ENCODE data around the gene APBB1.

Gene APBB1

DNA sequence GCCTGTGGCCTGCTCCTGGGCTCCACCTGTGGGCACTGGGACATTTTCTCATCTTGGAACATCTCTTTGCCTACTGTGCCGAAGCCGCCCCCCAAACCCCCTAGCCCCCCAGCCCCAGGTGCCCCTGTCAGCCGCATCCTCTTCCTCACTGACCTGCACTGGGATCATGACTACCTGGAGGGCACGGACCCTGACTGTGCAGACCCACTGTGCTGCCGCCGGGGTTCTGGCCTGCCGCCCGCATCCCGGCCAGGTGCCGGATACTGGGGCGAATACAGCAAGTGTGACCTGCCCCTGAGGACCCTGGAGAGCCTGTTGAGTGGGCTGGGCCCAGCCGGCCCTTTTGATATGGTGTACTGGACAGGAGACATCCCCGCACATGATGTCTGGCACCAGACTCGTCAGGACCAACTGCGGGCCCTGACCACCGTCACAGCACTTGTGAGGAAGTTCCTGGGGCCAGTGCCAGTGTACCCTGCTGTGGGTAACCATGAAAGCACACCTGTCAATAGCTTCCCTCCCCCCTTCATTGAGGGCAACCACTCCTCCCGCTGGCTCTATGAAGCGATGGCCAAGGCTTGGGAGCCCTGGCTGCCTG is 27.3 kb downstream of the APBB1 start:
- no peak for DNase-seq (ENCODE audit: low spot score)

- DNase-seq (ENCODE audit: low spot score) = no peak
These were observed 28.0 kb downstream of the APBB1 start for GRCh38 chr11:6390718-6391469.

GRCh38 chr11:6389905-6390717 is 28.8 kb downstream of the APBB1 start, which contains the start of gene SMPD1:
SMPD1 (plus strand) TSS chr11:6390474; CDS start chr11:6390599, 125 bp downstream.
- peak; percentile 89 for DNase-seq (ENCODE audit: low spot score)

DNA sequence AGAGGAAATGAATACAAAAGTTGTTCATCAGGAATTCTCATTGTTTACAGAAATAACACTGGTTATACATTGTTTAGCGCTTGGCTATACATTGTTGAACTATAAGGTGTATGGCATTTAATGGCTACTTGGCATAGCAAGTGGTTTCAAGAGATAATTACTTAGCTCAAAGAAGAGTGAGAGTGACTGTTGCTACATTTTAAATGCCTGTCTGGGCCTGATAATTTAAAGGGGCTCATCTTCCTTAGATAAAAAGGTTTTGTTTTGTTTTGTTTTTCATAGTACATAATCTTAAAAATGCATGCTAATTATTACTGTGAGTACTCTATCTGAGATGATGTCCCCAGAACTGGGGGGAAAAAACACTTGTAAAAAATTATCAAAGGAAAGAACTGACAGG is 30.1 kb downstream of the APBB1 start:
- no peak for DNase-seq (ENCODE audit: low spot score)

GRCh38 chr11:6387811-6388599 is 30.9 kb downstream of the APBB1 start:
- DNase-seq (ENCODE audit: low spot score) = no peak

DNA sequence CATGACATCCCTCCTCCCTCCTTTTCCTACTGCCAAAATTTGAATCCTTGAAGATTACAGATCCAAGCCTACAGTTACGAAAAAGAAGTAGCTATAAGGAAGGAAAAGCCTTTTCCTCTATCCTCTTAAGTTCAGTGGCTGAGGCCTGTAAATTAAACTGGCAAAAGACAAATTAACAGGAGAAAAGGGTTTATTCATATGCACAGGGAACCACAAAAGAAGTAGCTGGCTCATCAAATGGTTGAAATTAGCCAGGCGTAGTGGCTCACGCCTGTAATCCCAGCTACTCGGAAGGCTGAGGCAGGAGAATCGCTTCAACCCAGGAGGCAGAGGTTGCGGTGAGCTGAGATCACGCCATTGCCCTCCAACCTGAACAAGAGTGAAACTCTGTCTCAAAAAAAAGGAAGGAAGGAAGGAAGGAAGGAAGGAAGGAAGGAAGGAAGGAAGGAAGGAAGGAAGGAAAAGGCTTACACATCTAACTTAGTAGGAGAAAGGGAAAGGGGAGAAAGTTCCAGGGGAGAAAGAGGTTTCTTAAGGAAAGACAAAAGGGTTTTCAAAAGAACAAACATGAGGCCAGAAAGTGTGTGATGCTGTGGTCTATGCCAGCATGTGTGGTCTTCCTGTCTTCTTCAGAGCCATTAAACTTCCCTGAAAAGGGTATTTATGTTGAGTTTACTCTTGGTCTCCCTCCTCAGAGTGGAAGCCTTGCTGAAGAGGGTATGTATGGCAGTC is 33.7 kb downstream of the APBB1 start:
- DNase-seq (ENCODE audit: low spot score) = no peak

DNA sequence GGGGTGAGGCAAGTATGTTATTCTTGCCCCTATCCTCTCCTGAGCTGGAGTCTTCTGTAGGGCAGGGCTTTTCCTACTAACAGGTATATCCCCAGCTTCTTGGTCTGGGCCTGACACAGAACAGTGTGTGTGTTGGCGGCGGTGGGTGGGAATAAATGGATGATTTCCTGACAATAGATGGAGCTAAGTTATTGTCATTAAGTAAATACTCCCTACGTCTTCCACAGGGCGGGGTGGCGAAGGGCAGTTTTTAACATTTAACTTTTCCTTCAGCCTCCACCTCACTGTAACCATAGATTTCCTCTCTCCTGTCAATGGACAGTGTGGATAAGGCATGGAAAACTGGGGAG is 40.3 kb downstream of the APBB1 start:
- no peak for DNase-seq (ENCODE audit: low spot score)

GRCh38 chr11:6377902-6378639 is 40.8 kb downstream of the APBB1 start:
- DNase-seq (ENCODE audit: low spot score) = no peak

DNA sequence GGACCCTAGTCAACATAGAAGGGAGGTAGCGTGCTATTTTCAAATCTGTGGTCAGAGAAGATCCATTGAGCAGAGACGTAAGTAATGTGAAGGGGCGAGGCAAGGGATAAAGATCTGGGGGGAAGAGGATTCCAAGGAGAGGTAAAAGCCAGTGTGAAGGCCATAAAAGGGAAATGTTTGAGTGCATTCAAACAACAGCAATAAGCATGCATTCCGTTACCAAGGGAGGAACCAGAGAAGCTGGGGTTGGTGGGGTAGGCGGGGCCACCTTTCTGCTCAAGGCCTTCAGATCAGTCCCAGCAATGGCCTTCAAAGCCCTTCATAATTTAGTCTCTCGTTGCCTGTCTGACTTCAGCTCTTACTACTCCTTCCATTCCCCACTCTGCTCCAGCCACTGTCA is 47.1 kb downstream of the APBB1 start:
- no peak for DNase-seq (ENCODE audit: low spot score)

DNA sequence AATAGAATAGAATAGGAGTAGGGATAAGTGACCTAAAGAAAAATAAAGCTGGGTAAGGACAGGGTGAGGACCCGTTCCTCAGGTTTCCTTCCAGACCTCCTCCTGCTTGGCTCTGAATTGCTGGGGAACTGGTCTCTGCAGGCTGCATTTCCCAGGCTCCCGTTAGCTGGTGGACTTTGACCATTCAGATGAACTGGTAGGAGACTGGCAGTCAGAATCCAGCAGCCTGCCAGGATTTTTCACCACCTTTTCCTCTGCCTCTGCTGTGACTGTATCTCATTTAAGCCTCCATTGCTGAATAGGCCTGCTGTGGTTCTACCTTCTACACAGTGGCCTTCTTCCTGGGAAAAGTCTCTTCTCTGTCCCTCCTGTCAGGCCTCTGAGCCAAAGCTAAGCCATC is 53.2 kb downstream of the APBB1 start:
- DNase-seq (ENCODE audit: low spot score) = no peak

DNA sequence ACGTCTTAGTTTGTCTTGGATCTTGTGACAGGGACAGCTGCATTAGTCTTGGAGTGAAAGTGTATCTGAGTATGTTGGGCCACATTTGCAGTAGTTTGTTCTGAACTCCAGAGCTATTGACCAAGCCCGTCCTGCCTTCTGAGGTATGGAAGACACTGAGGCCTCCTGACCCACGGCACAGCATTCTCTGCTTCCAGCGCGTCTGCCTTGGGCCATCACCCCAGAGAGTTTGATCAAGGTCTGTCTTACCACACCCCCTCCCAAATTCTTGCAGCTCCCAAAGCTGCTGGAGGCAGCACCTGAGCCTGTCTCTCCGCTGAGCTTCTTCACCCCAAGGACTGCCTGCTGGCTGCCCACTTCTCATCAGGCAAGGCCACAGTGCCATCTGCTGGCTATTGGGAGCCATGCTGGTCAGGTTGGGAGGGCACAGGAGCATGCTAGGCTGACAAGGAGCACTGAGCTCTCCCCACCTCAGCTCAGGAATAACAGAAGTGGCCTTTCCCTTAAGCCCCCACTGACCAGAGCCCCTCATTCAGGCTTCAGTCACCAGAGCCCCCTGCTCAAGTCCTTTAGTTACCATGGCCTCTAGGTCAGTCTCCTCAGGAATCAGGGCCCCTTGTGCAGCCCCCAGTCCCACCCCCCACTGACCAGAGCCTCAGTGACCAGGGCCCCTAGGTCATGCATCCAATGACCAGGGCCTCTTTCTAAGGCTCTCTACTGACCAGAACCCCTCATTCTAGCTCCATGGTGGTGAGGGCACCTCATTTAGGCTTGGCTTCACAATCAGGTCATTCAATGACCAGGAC is 55.8 kb downstream of the APBB1 start:
- DNase-seq (ENCODE audit: low spot score) = peak; percentile 75

DNA sequence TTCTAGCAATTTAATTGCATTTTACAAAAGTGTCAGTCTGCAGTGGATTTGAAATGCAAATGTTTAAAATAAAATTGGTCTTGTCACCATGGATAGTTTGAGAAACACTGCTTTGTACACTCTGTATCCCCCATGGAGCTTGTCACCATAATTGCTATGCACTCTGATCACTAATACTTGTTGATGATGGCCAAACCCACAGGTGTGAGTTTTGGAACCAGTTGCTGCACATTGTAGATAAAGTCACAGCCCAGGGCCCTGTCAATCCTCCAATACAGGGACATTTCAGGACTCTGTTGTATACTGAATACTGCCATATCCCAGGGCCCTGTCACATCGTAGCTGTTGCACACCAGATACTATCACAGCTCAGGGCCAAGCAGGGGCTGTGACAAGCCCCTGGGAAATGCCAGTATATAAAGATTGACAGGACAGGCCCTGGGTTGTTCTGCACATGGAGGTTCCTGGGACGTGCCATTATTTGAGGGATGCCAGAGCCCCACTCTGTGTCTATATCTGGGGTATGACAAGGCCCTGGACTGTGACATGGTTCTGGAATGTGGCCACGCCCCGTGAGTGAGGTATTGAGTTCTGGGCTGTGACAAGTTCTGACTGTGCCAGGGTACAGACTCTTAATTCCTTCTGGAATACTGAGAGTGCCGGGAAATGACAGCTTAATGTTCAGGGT is 56.6 kb downstream of the APBB1 start:
- DNase-seq (ENCODE audit: low spot score) = peak; percentile 33

- DNase-seq (ENCODE audit: low spot score) = no peak
These were observed 58.7 kb downstream of the APBB1 start for GRCh38 chr11:6360183-6360582.

GRCh38 chr11:6357222-6357621 is 61.7 kb downstream of the APBB1 start:
- DNase-seq (ENCODE audit: low spot score) = peak; percentile 72

- no peak for DNase-seq (ENCODE audit: low spot score)
These were observed 62.3 kb downstream of the APBB1 start for GRCh38 chr11:6356503-6357055.

DNA sequence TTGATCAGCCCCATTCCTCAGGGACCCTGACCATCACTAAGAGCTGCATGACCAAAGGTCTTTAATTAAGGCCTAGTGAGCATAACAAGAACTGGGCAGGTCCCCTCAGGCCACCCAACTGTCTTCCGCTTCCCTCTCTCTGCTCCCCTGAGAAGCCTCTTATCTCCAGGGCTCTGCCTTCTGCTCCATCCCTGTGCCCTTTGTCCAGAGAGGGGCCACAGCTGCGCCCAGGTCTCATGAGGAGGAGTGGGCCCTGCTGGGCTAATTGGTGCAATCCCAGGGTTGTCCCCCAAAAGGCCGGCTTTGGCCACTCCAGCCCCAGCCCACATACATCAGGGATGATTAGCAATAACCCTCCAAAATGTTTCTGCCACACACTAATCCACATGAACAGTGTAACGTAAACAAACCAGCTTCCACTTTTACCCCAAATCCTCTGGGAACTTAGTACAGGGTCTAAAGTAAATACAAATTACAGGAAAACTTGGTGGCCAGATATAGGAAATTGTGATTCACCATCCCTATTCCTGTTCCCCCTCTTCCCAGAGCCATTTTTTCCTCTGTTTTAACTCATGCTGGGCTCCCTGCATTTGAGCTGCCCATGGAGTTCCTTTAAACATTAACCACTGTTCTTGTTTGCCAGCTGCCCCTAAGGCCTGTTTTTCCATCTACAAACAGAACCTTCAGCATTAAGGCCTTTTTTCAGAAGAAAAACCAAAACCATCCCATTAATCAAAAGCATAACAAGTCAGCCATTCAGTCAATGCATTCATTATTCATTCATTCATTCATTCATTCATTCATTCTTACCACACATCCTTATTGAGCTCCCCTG is 64.0 kb downstream of the APBB1 start:
- DNase-seq (ENCODE audit: low spot score) = no peak

DNA sequence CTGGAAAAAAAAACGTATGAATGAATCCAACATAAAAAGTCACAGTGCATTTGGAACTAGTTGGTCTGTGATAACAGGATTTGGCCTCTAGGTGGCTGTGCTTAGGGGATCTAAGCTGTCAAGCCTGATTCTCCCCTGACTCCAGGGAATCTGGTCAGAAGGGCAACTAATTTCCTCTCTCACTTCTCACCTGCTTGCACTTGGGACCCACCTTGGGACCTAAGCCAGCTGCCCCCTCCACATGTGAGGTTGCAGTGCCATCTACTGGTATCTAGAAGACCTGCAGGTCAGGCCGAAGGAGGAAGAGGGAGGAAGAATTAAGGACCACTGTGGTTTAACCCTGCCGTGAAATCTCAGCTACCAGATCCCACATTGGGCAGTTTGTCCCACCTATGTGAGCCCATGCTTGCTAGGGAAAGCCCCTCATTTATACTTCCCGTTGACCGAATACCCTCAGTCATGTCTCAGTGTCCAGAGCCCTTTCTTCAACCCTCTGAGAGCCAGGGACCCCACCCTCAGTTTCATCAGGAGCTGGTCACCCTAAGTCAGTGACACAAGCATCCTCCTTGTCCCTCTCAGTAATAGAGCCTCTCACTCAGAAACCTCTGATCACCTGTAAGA is 65.4 kb downstream of the APBB1 start:
- peak; percentile 21 for DNase-seq (ENCODE audit: low spot score)
